ENCODE measurements around the gene UQCC3. TPM values are rescaled to one million over a fixed set of nuclear protein-coding genes. Genes with fewer than 3 reads are reported as not detected.

Gene UQCC3
- polyA plus RNA-seq, 3 donors: 3.3 to 7.9 (median 7.2) TPM

DNA sequence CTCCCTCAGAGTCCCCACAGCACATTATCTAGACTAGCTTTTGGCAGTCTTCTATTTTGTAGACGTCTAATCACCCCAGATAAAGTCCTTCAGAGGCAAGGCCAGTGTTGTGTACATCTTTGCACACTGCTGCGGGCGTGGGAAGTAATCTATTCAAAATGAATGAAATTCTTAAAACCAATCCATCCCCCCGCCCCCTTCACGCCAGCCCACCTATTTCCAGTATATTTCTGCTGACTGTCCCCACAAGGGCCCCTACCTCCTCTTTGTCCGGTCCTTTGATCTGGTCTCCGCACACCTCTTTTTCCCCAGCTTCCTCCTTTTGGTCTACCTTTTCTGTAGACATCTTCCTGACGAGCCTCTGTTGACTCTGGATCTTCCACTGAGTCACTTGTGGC, 35.4 kb downstream of the UQCC3 start:
- Mint-ChIP-seq H3K4me3 (peak overlapping the region; percentile 72 to 82), H3K9me3 (peaks cover 0 to 3% (median 0%) of the 10 kb centered on the region in 7 donors), H3K27ac (peak overlapping the region in 6 of 7 donors; percentile 7 to 92 (median 81)), H3K27me3 (ENCODE audit: low read depth in 3 of 3) (no peaks in the 10 kb centered on the region), H3K4me1 (peaks cover 57% of the 10 kb centered on the region), H3K36me3 (peaks cover 8 to 20% of the 10 kb centered on the region in 2 donors)
- H3K79me2 ChIP-seq (ENCODE audit: insufficient read depth, low read length): peaks cover 10% of the 10 kb centered on the region
- H3K27ac ChIP-seq (ENCODE audit: low read depth in 1 of 2, low read length in 2 of 2): peak overlapping the region; percentile 28 to 29
- no peak for DNase-seq
- peaks cover 11 to 15% of the 10 kb centered on the region in 2 donors for H3K36me3 ChIP-seq (replicated peaks in 1 of 2; ENCODE audit: control insufficient read depth in 1 of 2, insufficient read depth in 2 of 2, low read length in 2 of 2)
- H3K4me3 ChIP-seq (replicated peaks in 1 of 3; ENCODE audit: low read depth in 2 of 3, low read length in 3 of 3): peak overlapping the region in 2 of 3 experiments; percentile 42 to 91
- no peaks in the 10 kb centered on the region for H3K27me3 ChIP-seq (ENCODE audit: control insufficient read depth in 2 of 2, insufficient read depth in 2 of 2, low read length in 2 of 2)
- peak overlapping the region; percentile 93 for H3K4me2 ChIP-seq (replicated peaks; ENCODE audit: extremely low read depth, low read length, poor library complexity, severe bottlenecking)
- intact Hi-C loops (cut with micrococcal nuclease): loop anchor here (5.0 to 10.0 kb wide), 2 partner anchors 55 to 112 kb away; partner anchors contain the start of genes TUT1 (in 2 of the 2) and INTS5 (in 1 of the 2)
- 93% methylated on average over 7 of the region's 8 CpGs for WGBS (ENCODE audit: insufficient coverage)
- H3K4me1 ChIP-seq (ENCODE audit: control insufficient read depth in 1 of 2, insufficient read depth in 2 of 2, low read length in 2 of 2): peaks cover 66 to 82% of the 10 kb centered on the region in 2 donors
- H2AFZ ChIP-seq (ENCODE audit: insufficient read depth, low read depth, low read length, poor library complexity, severe bottlenecking): peak overlapping the region; percentile 96
- no peak overlapping the region for H3K9ac ChIP-seq (ENCODE audit: insufficient read depth, low read length, poor library complexity, severe bottlenecking)
- H3K9me3 ChIP-seq (replicated peaks in 1 of 2; ENCODE audit: control insufficient read depth in 1 of 2, insufficient read depth in 1 of 2, low read length in 2 of 2): no peaks in the 10 kb centered on the region
- no peaks in the 10 kb centered on the region for H4K20me1 ChIP-seq (ENCODE audit: insufficient read depth, low read length)
- TF ChIP-seq, protein P1, sequence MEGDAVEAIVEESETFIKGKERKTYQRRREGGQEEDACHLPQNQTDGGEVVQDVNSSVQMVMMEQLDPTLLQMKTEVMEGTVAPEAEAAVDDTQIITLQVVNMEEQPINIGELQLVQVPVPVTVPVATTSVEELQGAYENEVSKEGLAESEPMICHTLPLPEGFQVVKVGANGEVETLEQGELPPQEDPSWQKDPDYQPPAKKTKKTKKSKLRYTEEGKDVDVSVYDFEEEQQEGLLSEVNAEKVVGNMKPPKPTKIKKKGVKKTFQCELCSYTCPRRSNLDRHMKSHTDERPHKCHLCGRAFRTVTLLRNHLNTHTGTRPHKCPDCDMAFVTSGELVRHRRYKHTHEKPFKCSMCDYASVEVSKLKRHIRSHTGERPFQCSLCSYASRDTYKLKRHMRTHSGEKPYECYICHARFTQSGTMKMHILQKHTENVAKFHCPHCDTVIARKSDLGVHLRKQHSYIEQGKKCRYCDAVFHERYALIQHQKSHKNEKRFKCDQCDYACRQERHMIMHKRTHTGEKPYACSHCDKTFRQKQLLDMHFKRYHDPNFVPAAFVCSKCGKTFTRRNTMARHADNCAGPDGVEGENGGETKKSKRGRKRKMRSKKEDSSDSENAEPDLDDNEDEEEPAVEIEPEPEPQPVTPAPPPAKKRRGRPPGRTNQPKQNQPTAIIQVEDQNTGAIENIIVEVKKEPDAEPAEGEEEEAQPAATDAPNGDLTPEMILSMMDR (IDR thresholded peaks at IDR 0.05): no peak

DNA sequence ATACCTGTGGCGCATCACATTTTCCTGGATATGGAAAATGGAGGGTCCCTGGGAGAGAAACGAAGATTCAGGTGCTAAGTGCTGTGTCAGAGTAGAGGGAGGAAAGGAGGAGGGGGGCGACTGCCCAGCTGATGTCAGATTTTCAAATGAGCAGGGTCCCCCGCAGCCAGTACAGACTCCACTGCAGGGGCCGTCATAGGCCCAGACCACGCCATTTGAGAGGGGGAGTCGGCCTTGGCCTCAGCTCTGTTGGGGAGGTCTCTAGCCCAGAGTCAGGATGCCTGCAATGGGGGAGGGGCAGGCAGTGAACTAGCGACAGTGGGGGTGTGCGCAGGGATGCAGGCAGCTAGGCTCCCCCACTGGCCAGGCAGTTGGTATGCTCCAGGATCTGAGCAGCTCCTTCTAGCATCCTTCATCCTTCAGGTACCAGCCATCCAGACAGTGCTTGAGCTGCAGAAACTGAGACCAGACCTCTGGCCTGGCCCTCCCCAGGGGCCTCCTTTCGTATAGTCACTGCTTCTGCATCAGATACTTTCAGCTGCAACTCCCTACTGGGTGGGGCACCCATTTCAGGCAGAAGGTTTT, 35.9 kb downstream of the UQCC3 start, which contains the start of the genes BSCL2 and GNG3:
Gene BSCL2, minus strand, starts transcription at position 148 of the 585 bp plus-strand sequence. CDS start 229 bp downstream, outside the sequence.
Gene GNG3, plus strand, starts transcription at position 400 of the 585 bp plus-strand sequence. CDS start 620 bp downstream, outside the sequence.
- Histone ChIP-seq H3K27me3 (ENCODE audit: control insufficient read depth in 2 of 2, insufficient read depth in 2 of 2, low read length in 2 of 2) (no peaks in the 10 kb centered on the region), H3K36me3 (replicated peaks in 1 of 2; ENCODE audit: control insufficient read depth in 1 of 2, insufficient read depth in 2 of 2, low read length in 2 of 2) (peaks cover 15 to 19% of the 10 kb centered on the region in 2 donors), H3K4me2 (replicated peaks; ENCODE audit: extremely low read depth, low read length, poor library complexity, severe bottlenecking) (peak within 1 kb of the TSS; percentile 96), H3K9ac (ENCODE audit: insufficient read depth, low read length, poor library complexity, severe bottlenecking) (no peak within 1 kb of the TSS), H4K20me1 (ENCODE audit: insufficient read depth, low read length) (no peaks in the 10 kb centered on the region), H3K79me2 (ENCODE audit: insufficient read depth, low read length) (peaks cover 13% of the 10 kb centered on the region), H3K27ac (ENCODE audit: low read depth in 1 of 2, low read length in 2 of 2) (peak within 1 kb of the TSS; percentile 29 to 97), H2AFZ (ENCODE audit: insufficient read depth, low read depth, low read length, poor library complexity, severe bottlenecking) (peak within 1 kb of the TSS; percentile 98), H3K4me3 (replicated peaks in 1 of 3; ENCODE audit: low read depth in 2 of 3, low read length in 3 of 3) (peak within 1 kb of the TSS; percentile 17 to 91 (median 42)), H3K4me1 (ENCODE audit: control insufficient read depth in 1 of 2, insufficient read depth in 2 of 2, low read length in 2 of 2) (peaks cover 60 to 77% of the 10 kb centered on the region in 2 donors), H3K9me3 (replicated peaks in 1 of 2; ENCODE audit: control insufficient read depth in 1 of 2, insufficient read depth in 1 of 2, low read length in 2 of 2) (no peaks in the 10 kb centered on the region)
- no peaks in the 10 kb centered on the region for H3K9me3 Mint-ChIP-seq
- H3K27me3 Mint-ChIP-seq (ENCODE audit: low read depth in 3 of 3): no peaks in the 10 kb centered on the region
- peak within 1 kb of the TSS; percentile 31 to 99 (median 78) for H3K27ac Mint-ChIP-seq
- WGBS (ENCODE audit: insufficient coverage): 92% methylated on average over 9 of the region's 10 CpGs
- intact Hi-C loops (cut with micrococcal nuclease): loop anchor here (5.0 to 10.0 kb wide), 2 partner anchors 55 to 113 kb away; partner anchors contain the start of genes TUT1 (in 2 of the 2) and INTS5 (in 1 of the 2)
- TF ChIP-seq, protein P1 (IDR thresholded peaks at IDR 0.05): no peak
- H3K36me3 Mint-ChIP-seq: peaks cover 10 to 20% of the 10 kb centered on the region in 2 donors
- DNase-seq: no peak
- H3K4me3 Mint-ChIP-seq: peak within 1 kb of the TSS; percentile 82 to 87
- peaks cover 52% of the 10 kb centered on the region for H3K4me1 Mint-ChIP-seq

All from CD14-positive monocyte (primary cell).